CD14-positive monocyte (primary cell): ENCODE measurements around the gene RPTOR. TPM values are rescaled to one million over a fixed set of nuclear protein-coding genes. Genes with fewer than 3 reads are reported as not detected.

ENCODE experiments used
- DNase-seq, 3 donors: peaks; one replicate each; pipeline ENCODE4 v3.0.0-alpha.2; 2011 to 2022
- H2AFZ ChIP-seq: 2 replicates; pipeline ENCODE4 v1.6.0; 2012; ENCODE audit warnings: mild to moderate bottlenecking, low read depth, low read length, inconsistent platforms; ENCODE audit not compliant: insufficient read depth, poor library complexity, severe bottlenecking
- H3K27ac ChIP-seq, 2 donors: 1 replicate in 1 of 2; 2 replicates in 1 of 2; pipeline ENCODE4 v1.5.1; 2012 to 2013; ENCODE audit warnings: low read length in 2 of 2, control low read depth in 1 of 2, inconsistent platforms in 1 of 2, low read depth in 1 of 2, mild to moderate bottlenecking in 1 of 2
- H3K27me3 ChIP-seq, 2 donors: one replicate each; pipeline versions ENCODE4 v1.6.0 to v1.6.1; 2011 to 2013; ENCODE audit warnings: low read length in 2 of 2; ENCODE audit not compliant: control insufficient read depth in 2 of 2, insufficient read depth in 2 of 2
- H3K36me3 ChIP-seq, 2 donors: replicated peaks in 1 of 2; 1 replicate in 1 of 2; 2 replicates in 1 of 2; pipeline versions ENCODE4 v1.5.1 to v1.6.1; 2012 to 2013; ENCODE audit warnings: low read length in 2 of 2, control low read depth in 1 of 2, inconsistent platforms in 1 of 2, mild to moderate bottlenecking in 1 of 2; ENCODE audit not compliant: insufficient read depth in 2 of 2, control insufficient read depth in 1 of 2
- H3K4me1 ChIP-seq, 2 donors: 1 replicate in 1 of 2; 2 replicates in 1 of 2; pipeline versions ENCODE4 v1.5.1 to v1.6.1; 2012 to 2013; ENCODE audit warnings: low read length in 2 of 2, control low read depth in 1 of 2, inconsistent platforms in 1 of 2, mild to moderate bottlenecking in 1 of 2, moderate library complexity in 1 of 2; ENCODE audit not compliant: insufficient read depth in 2 of 2, control insufficient read depth in 1 of 2
- H3K4me2 ChIP-seq: replicated peaks from 2 replicates; pipeline ENCODE3; 2012; ENCODE audit warnings: low read length, moderate library complexity, mild to moderate bottlenecking; ENCODE audit not compliant: poor library complexity, severe bottlenecking; ENCODE audit errors: extremely low read depth
- H3K4me3 ChIP-seq, 3 experiments: fragments of 200-600 bp in 1 of 3; sonication (generic) in 1 of 3; replicated peaks in 1 of 3; 1 replicate in 2 of 3; 2 replicates in 1 of 3; pipeline ENCODE4 v1.5.1; 2011 to 2013; ENCODE audit warnings: low read length in 3 of 3, mild to moderate bottlenecking in 3 of 3, control low read depth in 2 of 3, low read depth in 2 of 3, inconsistent platforms in 1 of 3, moderate library complexity in 1 of 3
- H3K79me2 ChIP-seq: 2 replicates; pipeline ENCODE4 v1.6.0; 2012; ENCODE audit warnings: mild to moderate bottlenecking, control low read depth, inconsistent platforms, low read length, moderate library complexity; ENCODE audit not compliant: insufficient read depth
- H3K9ac ChIP-seq: 2 replicates; pipeline ENCODE4 v1.6.0; 2017; ENCODE audit warnings: low read length, mild to moderate bottlenecking; ENCODE audit not compliant: insufficient read depth, poor library complexity, severe bottlenecking
- H3K9me3 ChIP-seq, 2 donors: replicated peaks in 1 of 2; 1 replicate in 1 of 2; 2 replicates in 1 of 2; pipeline versions ENCODE4 v1.5.1 to v1.6.1; 2012 to 2013; ENCODE audit warnings: low read length in 2 of 2, control low read depth in 1 of 2; ENCODE audit not compliant: control insufficient read depth in 1 of 2, insufficient read depth in 1 of 2
- H4K20me1 ChIP-seq: 2 replicates; pipeline ENCODE4 v1.6.0; 2012; ENCODE audit warnings: mild to moderate bottlenecking, low read length, control low read depth, moderate library complexity; ENCODE audit not compliant: insufficient read depth
- H3K27ac Mint-ChIP-seq, 7 donors: one replicate each; pipeline ENCODE4 v1.8.0; 2020; ENCODE audit warnings: mild to moderate bottlenecking in 7 of 7, mixed read lengths in 7 of 7, moderate library complexity in 6 of 7, inconsistent platforms in 2 of 7
- H3K27me3 Mint-ChIP-seq, 3 donors: one replicate each; pipeline ENCODE4 v1.8.0; 2021 to 2022; ENCODE audit warnings: low read depth in 3 of 3, mild to moderate bottlenecking in 3 of 3, mixed read lengths in 3 of 3, moderate library complexity in 3 of 3, inconsistent platforms in 1 of 3
- H3K36me3 Mint-ChIP-seq, 2 donors: one replicate each; pipeline ENCODE4 v1.8.0; 2020; ENCODE audit warnings: mixed read lengths in 2 of 2, inconsistent platforms in 1 of 2, mild to moderate bottlenecking in 1 of 2
- H3K4me1 Mint-ChIP-seq: one replicate; pipeline ENCODE4 v1.8.0; 2020; ENCODE audit warnings: mild to moderate bottlenecking, mixed read lengths
- H3K4me3 Mint-ChIP-seq, 2 donors: one replicate each; pipeline ENCODE4 v1.8.0; 2020; ENCODE audit warnings: mild to moderate bottlenecking in 2 of 2, mixed read lengths in 2 of 2, moderate library complexity in 1 of 2
- H3K9me3 Mint-ChIP-seq, 7 donors: one replicate each; pipeline ENCODE4 v1.8.0; 2020 to 2022; ENCODE audit warnings: mixed read lengths in 7 of 7, mild to moderate bottlenecking in 6 of 7, moderate library complexity in 6 of 7, inconsistent platforms in 2 of 7
- WGBS: methylation state at CpG from one replicate; pipeline ENCODE4 v1.1.5; 2013; ENCODE audit warnings: missing lambda C conversion rate; ENCODE audit not compliant: insufficient coverage; 5-methylcytosine and 5-hydroxymethylcytosine counted together
- intact Hi-C, 2 donors: fragments of 100-400 bp; cut with micrococcal nuclease; formaldehyde crosslinking; loops; one replicate each; pipeline versions ENCODE4 v1.15.0 to v1.15.1; 2023
- polyA plus RNA-seq, 3 donors: library from polyadenylated mRNA; depleted of rRNA in 1 of 3; unstranded in 2 of 3; stranded (reverse) in 1 of 3; fragments of 300-500 nt in 2 of 3; fragments of >200 nt in 1 of 3; fragmentation: Illumina TruSeq in 2 of 3; gene quantifications; 1 replicate in 2 of 3; 2 replicates in 1 of 3; pipeline ENCODE4 v1.2.3, GENCODE V29; 2012 to 2021
- TF ChIP-seq, protein P1 (sequence below): fragments of 200-600 bp; IDR thresholded peaks from one replicate; pipeline ENCODE4 v1.8.0; 2022; ENCODE audit warnings: antibody characterized with exemption, mild to moderate bottlenecking

The RPTOR gene
- polyA plus RNA-seq, 3 donors, result 1.1 to 8.7 (median 2.6) TPM

DNA sequence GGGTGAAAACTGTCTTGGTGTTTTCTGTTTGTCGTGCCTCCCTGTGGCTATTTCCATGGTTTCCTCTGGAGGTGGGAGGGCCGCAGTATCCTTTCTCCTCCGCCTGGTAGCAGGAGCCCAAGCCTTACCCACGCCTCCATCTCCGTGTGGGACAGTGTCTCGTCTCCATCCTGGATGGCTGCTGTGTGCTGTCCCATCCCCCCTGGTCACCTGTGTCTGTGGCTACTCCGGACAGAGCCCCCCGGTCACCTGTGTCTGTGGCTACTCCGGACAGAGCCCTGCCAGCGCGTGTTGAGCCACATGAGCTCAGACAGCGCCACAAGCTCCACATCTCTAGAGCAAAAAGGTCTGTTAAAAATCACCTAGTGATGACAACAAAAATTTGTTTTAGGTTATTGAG lies 248.8 kb downstream of the RPTOR start:
- no peak overlapping the region for H3K27ac ChIP-seq
- no peak overlapping the region for H3K9ac ChIP-seq
- Mint-ChIP-seq H3K27ac (peak overlapping the region in 3 of 7 donors; percentile 49 to 61 (median 55)), H3K4me3 (no peak overlapping the region), H3K4me1 (no peaks in the 10 kb centered on the region), H3K9me3 (peaks cover 2 to 11% (median 5%) of the 10 kb centered on the region in 7 donors), H3K36me3 (peaks cover 41 to 60% of the 10 kb centered on the region in 2 donors), H3K27me3 (peaks cover 0 to 3% (median 0%) of the 10 kb centered on the region in 3 donors)
- DNase-seq, result no peak
- H2AFZ ChIP-seq, result no peak overlapping the region
- H3K79me2 ChIP-seq, result no peaks in the 10 kb centered on the region
- intact Hi-C loops, result no loop called here
- H3K4me2 ChIP-seq, result no peak overlapping the region
- TF ChIP-seq, protein P1, sequence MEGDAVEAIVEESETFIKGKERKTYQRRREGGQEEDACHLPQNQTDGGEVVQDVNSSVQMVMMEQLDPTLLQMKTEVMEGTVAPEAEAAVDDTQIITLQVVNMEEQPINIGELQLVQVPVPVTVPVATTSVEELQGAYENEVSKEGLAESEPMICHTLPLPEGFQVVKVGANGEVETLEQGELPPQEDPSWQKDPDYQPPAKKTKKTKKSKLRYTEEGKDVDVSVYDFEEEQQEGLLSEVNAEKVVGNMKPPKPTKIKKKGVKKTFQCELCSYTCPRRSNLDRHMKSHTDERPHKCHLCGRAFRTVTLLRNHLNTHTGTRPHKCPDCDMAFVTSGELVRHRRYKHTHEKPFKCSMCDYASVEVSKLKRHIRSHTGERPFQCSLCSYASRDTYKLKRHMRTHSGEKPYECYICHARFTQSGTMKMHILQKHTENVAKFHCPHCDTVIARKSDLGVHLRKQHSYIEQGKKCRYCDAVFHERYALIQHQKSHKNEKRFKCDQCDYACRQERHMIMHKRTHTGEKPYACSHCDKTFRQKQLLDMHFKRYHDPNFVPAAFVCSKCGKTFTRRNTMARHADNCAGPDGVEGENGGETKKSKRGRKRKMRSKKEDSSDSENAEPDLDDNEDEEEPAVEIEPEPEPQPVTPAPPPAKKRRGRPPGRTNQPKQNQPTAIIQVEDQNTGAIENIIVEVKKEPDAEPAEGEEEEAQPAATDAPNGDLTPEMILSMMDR, result no peak
- H3K27me3 ChIP-seq, result no peaks in the 10 kb centered on the region
- no peak overlapping the region for H3K4me3 ChIP-seq
- no peaks in the 10 kb centered on the region for H4K20me1 ChIP-seq
- peaks cover 15 to 35% of the 10 kb centered on the region in 2 donors for H3K36me3 ChIP-seq
- WGBS, result 98% methylated on average over 4 of the region's 12 CpGs
- H3K4me1 ChIP-seq, result no peaks in the 10 kb centered on the region
- peaks cover 0 to 5% of the 10 kb centered on the region in 2 donors for H3K9me3 ChIP-seq

GRCh38 chr17:80793851-80794267 lies 249.2 kb downstream of the RPTOR start:
- Mint-ChIP-seq H3K27ac (peak overlapping the region in 1 of 7 donors; percentile 49), H3K4me3 (no peak overlapping the region), H3K36me3 (peaks cover 41 to 64% of the 10 kb centered on the region in 2 donors), H3K27me3 (peaks cover 0 to 3% (median 0%) of the 10 kb centered on the region in 3 donors), H3K9me3 (peaks cover 2 to 11% (median 5%) of the 10 kb centered on the region in 7 donors), H3K4me1 (no peaks in the 10 kb centered on the region)
- H3K9me3 ChIP-seq, result peaks cover 0 to 5% of the 10 kb centered on the region in 2 donors
- no peak overlapping the region for H3K4me3 ChIP-seq
- no peak overlapping the region for H3K27ac ChIP-seq
- H3K4me2 ChIP-seq, result no peak overlapping the region
- TF ChIP-seq, protein P1, result no peak
- H3K36me3 ChIP-seq, result peaks cover 15 to 35% of the 10 kb centered on the region in 2 donors
- no peak overlapping the region for H2AFZ ChIP-seq
- H3K9ac ChIP-seq, result no peak overlapping the region
- 94% methylated on average over 3 of the region's 5 CpGs for WGBS
- H4K20me1 ChIP-seq, result no peaks in the 10 kb centered on the region
- no peak for DNase-seq
- H3K27me3 ChIP-seq, result no peaks in the 10 kb centered on the region
- intact Hi-C loops, result no loop called here
- H3K79me2 ChIP-seq, result no peaks in the 10 kb centered on the region
- H3K4me1 ChIP-seq, result no peaks in the 10 kb centered on the region
